Measurements from ENCODE around the gene OXSR1.

GRCh38 chr3:38205472-38205805, 40.1 kb downstream of the OXSR1 start:
- TF ChIP-seq ZSCAN20 (CRISPR knock-in tag; IDR thresholded peaks at IDR 0.05): no peak
- TF ChIP-seq POLR2A (IDR thresholded peaks at IDR 0.05; ENCODE audit: low read length): no peak
